Osteocyte (in vitro differentiated cells): ENCODE results near the gene FOXD3. TPM values are rescaled to one million over a fixed set of nuclear protein-coding genes. Genes with fewer than 3 reads are reported as not detected.

ENCODE experiments used
- DNase-seq: peaks from one replicate; pipeline ENCODE4 v3.0.0; 2021; ENCODE audit warnings: mixed read lengths; ENCODE audit not compliant: unreplicated experiment; ENCODE audit errors: extremely low spot score
- H3K27ac Mint-ChIP-seq: one replicate; pipeline ENCODE4 v1.8.0; 2021; ENCODE audit warnings: mild to moderate bottlenecking, mixed read lengths; ENCODE audit not compliant: unreplicated experiment
- H3K27me3 Mint-ChIP-seq: one replicate; pipeline ENCODE4 v1.8.0; 2021; ENCODE audit warnings: mixed read lengths; ENCODE audit not compliant: unreplicated experiment
- H3K36me3 Mint-ChIP-seq: one replicate; pipeline ENCODE4 v1.8.0; 2021; ENCODE audit warnings: mixed read lengths; ENCODE audit not compliant: unreplicated experiment
- H3K4me1 Mint-ChIP-seq: one replicate; pipeline ENCODE4 v1.8.0; 2021; ENCODE audit warnings: mixed read lengths; ENCODE audit not compliant: unreplicated experiment
- H3K4me3 Mint-ChIP-seq: one replicate; pipeline ENCODE4 v1.8.0; 2021; ENCODE audit warnings: mild to moderate bottlenecking, moderate library complexity, mixed read lengths; ENCODE audit not compliant: unreplicated experiment
- H3K9me3 Mint-ChIP-seq: one replicate; pipeline ENCODE4 v1.8.0; 2021; ENCODE audit warnings: mixed read lengths; ENCODE audit not compliant: unreplicated experiment
- CTCF ChIP-seq: fragments of 200-600 bp; sonication (generic); IDR thresholded peaks from 2 replicates; pipeline ENCODE4 v1.5.0; 2021; ENCODE audit warnings: antibody characterized with exemption, mild to moderate bottlenecking, moderate library complexity
- total RNA-seq: library from RNA; stranded (reverse); gene quantifications from 2 replicates; pipeline ENCODE4 v1.2.1, GENCODE V29; 2021

The FOXD3 gene
- total RNA-seq, 1 donor from 2014 or later = not detected

GRCh38 chr1:63305043-63305442, 17.3 kb upstream of the FOXD3 start:
- H3K4me3 Mint-ChIP-seq = no peak overlapping the region

GRCh38 chr1:63307196-63307794, 15.1 kb upstream of the FOXD3 start:
- H3K4me1 Mint-ChIP-seq = no peaks in the 10 kb centered on the region
- DNase-seq = no peak
- H3K27ac Mint-ChIP-seq = no peak overlapping the region
- TF ChIP-seq CTCF = no peak
- no peaks in the 10 kb centered on the region for H3K36me3 Mint-ChIP-seq
- peaks cover 43% of the 10 kb centered on the region for H3K27me3 Mint-ChIP-seq
- H3K4me3 Mint-ChIP-seq = no peak overlapping the region
- H3K9me3 Mint-ChIP-seq = no peaks in the 10 kb centered on the region

More at GRCh38 chr1:63305043-63305442, 17.3 kb upstream of the FOXD3 start:
- no peak for TF ChIP-seq CTCF
- H3K9me3 Mint-ChIP-seq = no peaks in the 10 kb centered on the region
- no peaks in the 10 kb centered on the region for H3K4me1 Mint-ChIP-seq
- H3K36me3 Mint-ChIP-seq = no peaks in the 10 kb centered on the region
- H3K27me3 Mint-ChIP-seq = peaks cover 38% of the 10 kb centered on the region
- no peak overlapping the region for H3K27ac Mint-ChIP-seq
- DNase-seq = no peak

- no peak for TF ChIP-seq CTCF
- H3K27me3 Mint-ChIP-seq = peaks cover 79% of the 10 kb centered on the region
- H3K4me1 Mint-ChIP-seq = peaks cover 7% of the 10 kb centered on the region
- H3K36me3 Mint-ChIP-seq = peaks cover 8% of the 10 kb centered on the region
- H3K27ac Mint-ChIP-seq = no peak overlapping the region
- no peak for DNase-seq
- peaks cover 6% of the 10 kb centered on the region for H3K9me3 Mint-ChIP-seq
- H3K4me3 Mint-ChIP-seq = peak overlapping the region; percentile 26
Measured at GRCh38 chr1:63316598-63316983, 5.8 kb upstream of the FOXD3 start.

GRCh38 chr1:63316984-63317816, 5.2 kb upstream of the FOXD3 start:
- Mint-ChIP-seq H3K4me1 (peaks cover 11% of the 10 kb centered on the region), H3K9me3 (peaks cover 6% of the 10 kb centered on the region), H3K27ac (no peak overlapping the region), H3K4me3 (peak overlapping the region; percentile 67), H3K36me3 (peaks cover 10% of the 10 kb centered on the region), H3K27me3 (peaks cover 80% of the 10 kb centered on the region)
- peak; percentile 62 for TF ChIP-seq CTCF
- peak; percentile 87 for DNase-seq

- Mint-ChIP-seq H3K4me3 (peak overlapping the region; percentile 67), H3K4me1 (peaks cover 13% of the 10 kb centered on the region), H3K9me3 (peaks cover 6% of the 10 kb centered on the region), H3K36me3 (peaks cover 10% of the 10 kb centered on the region), H3K27ac (no peak overlapping the region), H3K27me3 (peaks cover 78% of the 10 kb centered on the region)
- DNase-seq = no peak
- no peak for TF ChIP-seq CTCF
Measured at GRCh38 chr1:63317817-63318152, 4.6 kb upstream of the FOXD3 start.
